HG03378 (cell line): ENCODE results near the gene HOXC10.

ENCODE experiments used
- ATAC-seq: cut with Tn5 transposase; IDR thresholded peaks from one replicate; pipeline ENCODE4 v1.9.1; 2021; ENCODE audit warnings: mild to moderate bottlenecking, moderate library complexity; ENCODE audit not compliant: unreplicated experiment

Gene HOXC10

DNA sequence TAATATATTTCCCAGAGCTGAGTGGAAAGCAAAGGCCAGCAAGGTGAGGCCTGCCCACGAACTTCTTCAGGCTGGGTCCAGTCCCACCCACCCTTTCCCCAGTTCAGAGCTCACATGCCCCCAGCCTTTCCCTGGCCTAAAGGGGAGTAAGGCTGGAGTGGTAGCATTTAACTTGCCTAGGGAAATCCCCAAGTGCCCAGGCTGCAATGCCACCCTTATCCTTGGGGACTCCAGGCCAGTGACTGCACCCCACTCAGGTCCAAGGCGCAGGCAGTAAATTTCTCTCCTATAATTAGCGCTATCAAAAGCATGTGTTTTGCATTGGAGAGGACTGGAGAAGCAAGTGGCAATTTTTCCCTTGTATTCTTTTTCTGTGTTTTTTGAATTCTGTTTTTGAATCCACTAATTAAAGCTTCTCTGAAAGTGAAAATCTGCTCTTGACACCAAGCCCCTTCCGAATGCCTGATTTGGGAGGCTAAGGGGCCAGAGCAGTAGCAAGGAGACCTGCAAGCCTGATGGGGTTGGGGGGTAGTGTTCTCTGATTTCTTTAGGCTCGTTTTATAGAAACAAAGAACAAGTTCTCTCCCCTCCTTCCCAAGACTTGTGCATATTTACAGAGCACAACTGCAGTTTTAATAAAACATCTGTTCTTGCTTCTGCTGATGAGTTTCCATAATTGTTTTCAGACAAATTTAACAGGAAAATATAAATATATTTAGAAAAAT is 39.8 kb downstream of the HOXC10 start:
- no peak for ATAC-seq

DNA sequence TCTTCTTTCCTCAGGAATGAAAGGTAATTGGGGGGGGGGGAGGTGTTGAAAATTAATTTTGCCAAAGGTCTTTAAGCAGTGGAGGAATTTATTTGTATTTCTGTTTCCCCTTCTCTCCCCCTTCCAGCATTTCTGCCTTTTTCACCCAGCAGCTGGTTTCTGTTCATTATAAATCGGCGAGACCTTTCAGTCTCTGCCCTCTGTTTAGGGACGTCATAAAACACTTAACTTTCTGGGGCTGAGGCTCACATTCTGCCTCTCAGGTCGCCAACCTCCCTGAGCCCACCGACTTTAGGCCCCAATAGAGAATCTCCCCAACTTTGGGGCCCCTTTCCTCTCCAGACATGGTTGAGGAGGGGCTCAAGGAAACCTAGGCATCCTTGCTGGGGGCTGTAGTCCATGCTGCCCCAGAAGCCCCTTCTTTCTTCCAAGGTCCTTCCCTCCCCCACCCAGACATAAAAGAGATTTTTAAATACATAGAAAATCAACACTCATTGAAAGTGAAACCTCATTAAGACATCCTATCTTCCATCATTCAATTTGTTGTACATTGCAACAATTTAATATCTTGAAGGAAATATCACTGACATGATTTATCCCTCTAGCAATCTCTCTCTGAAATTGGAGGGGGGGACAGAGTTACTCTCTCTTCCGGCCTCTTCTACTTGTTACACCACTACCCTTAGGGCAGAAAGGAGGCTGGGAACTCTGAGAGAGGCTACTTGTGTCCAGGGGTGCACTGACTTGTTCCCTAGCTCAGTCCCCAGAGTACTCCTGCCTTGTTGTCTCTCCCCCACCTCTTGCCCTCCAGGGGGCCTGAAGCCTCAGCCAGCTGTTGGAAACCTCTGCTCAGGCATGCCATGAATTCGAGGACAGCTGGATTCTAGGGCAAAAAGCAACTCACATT is 40.8 kb downstream of the HOXC10 start:
- ATAC-seq, result no peak

DNA sequence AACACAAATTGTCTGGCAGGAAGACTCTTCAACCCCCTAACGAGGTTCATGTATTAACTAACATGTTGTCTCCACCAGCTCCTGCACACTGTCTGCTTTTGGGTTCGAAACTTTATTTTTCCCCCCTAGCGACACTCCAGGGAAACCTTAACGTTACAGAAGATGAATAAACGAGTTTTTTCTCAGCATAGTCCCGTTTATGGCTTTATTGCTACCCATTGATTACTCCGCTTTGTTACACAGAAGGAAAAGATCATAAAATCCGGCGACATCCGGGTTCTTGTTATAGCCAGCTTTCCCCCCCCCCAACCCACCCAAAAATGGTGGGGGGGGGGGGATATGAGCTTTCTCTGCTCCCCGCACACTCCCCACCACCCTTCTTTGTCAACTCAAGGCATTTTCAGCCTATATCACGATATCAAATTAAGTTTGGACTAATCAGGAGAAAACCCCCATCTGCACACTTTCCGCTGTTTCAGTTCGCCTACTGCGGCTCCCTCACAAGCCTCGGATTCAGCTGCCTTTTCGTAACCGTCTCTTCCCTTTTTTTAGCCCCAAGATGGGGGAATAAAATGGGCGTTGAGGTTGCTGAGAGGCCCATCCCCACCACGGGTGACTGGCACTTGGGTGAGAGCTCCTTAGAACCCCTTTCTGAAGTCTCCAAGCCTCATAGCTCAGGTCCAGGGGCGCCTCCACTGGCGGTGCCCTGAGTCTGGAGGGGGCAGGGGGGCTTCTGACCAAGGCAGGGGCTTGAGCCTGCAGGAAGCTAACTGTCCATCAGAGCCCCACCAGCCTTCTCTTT is 41.9 kb downstream of the HOXC10 start:
- ATAC-seq, result no peak

DNA sequence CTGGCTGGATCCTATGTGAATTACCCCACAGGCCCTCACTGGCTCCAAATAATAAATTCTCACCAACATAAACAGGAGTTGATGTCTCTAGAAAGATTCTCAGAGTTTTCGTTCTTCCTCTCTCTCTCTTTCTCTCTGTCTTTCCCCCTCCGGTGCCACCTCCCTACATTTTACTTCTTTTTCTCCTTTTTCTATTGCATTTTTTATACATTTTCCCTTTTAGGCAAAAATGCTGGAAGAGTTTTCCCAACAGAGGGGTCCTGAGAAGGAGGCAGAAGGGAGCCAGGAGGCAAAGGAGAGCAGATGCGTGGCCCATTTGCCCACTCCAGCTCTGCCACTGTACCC is 42.5 kb downstream of the HOXC10 start:
- no peak for ATAC-seq

DNA sequence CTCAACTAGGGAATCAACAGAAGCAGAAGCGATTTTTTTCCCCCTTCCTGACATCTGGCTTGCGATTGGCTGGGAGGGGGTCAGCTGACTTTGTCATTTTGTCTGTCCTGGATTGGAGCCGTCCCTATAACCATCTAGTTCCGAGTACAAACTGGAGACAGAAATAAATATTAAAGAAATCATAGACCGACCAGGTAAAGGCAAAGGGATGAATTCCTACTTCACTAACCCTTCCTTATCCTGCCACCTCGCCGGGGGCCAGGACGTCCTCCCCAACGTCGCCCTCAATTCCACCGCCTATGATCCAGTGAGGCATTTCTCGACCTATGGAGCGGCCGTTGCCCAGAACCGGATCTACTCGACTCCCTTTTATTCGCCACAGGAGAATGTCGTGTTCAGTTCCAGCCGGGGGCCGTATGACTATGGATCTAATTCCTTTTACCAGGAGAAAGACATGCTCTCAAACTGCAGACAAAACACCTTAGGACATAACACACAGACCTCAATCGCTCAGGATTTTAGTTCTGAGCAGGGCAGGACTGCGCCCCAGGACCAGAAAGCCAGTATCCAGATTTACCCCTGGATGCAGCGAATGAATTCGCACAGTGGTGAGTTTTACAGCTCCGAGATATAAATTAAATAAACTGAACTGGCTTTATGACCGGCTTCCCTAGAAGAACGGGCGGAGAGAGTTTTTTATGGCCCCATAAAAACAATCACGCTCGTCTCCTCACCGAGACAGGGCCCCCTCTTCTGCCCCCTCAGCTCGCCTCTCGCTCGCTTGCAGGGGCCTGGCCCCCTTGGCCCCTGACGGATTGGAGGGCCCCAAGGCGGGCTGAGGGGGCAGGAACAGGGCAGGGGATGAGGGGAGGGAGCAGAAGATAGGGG is 43.6 kb downstream of the HOXC10 start, which contains the start of gene HOXC6:
Gene HOXC6, plus strand, starts transcription at position 127 of the 888 bp plus-strand sequence. Its CDS starts 82 bp downstream, at position 209.
- no peak for ATAC-seq

DNA sequence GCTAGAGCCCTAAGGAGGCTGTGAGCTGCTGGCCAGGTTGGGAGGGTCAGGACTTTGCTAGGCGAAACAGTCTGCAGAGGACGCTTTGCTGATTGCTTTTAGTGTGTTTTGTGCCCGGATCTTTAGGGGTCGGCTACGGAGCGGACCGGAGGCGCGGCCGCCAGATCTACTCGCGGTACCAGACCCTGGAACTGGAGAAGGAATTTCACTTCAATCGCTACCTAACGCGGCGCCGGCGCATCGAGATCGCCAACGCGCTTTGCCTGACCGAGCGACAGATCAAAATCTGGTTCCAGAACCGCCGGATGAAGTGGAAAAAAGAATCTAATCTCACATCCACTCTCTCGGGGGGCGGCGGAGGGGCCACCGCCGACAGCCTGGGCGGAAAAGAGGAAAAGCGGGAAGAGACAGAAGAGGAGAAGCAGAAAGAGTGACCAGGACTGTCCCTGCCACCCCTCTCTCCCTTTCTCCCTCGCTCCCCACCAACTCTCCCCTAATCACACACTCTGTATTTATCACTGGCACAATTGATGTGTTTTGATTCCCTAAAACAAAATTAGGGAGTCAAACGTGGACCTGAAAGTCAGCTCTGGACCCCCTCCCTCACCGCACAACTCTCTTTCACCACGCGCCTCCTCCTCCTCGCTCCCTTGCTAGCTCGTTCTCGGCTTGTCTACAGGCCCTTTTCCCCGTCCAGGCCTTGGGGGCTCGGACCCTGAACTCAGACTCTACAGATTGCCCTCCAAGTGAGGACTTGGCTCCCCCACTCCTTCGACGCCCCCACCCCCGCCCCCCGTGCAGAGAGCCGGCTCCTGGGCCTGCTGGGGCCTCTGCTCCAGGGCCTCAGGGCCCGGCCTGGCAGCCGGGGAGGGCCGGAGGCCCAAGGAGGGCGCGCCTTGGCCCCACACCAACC is 44.8 kb downstream of the HOXC10 start:
- ATAC-seq, result no peak

DNA sequence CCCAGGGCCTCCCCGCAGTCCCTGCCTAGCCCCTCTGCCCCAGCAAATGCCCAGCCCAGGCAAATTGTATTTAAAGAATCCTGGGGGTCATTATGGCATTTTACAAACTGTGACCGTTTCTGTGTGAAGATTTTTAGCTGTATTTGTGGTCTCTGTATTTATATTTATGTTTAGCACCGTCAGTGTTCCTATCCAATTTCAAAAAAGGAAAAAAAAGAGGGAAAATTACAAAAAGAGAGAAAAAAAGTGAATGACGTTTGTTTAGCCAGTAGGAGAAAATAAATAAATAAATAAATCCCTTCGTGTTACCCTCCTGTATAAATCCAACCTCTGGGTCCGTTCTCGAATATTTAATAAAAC is 45.5 kb downstream of the HOXC10 start:
- no peak for ATAC-seq

DNA sequence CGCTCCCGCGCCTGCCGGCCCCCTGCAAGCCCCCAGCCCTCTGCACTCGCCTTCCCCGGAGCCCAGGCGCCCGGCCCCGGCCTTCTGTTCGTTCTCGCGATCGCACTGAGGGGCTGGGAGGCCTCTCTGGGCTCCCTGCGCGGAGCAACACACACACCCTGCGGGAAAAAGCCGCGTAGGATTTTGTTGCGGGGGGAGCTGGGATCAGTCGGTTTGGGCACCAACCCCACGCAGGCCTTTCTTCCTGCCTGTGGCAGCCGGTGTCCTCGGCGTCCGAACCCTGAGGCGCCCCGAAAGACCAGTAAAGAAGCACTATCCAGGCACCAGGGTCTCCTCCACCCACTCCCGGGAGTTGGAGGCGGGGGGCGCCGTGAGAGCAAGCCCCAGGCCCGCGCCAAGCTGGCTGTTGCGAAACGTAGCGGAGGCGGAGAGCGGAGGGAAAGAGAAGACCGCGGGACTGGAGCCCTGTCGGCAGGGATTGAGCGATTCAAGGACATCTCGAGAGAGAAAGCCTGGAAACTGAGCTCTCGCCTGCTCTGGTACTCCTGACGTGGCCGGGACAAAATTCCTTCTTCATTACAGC is 46.0 kb downstream of the HOXC10 start:
- no peak for ATAC-seq

DNA sequence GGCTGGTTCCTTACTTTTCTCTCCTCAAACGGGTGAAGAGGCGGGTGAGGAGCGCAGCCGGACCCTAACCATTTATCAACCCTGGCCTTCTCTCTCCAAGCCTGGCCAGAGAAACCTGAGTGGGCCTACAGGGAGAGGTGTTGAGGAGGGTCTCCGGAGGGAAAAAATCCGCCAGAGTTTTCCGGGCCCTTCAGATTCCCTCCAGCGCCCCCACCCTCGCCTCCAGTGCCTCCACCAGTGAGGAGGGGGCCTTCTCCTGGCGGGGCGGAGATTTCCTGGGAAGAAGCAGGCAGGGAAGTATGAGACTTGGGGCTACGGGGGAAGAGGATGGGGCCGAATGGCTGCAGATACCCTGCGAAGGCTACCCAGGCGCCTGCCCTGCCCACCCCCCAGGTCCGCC is 46.5 kb downstream of the HOXC10 start:
- ATAC-seq, result no peak

DNA sequence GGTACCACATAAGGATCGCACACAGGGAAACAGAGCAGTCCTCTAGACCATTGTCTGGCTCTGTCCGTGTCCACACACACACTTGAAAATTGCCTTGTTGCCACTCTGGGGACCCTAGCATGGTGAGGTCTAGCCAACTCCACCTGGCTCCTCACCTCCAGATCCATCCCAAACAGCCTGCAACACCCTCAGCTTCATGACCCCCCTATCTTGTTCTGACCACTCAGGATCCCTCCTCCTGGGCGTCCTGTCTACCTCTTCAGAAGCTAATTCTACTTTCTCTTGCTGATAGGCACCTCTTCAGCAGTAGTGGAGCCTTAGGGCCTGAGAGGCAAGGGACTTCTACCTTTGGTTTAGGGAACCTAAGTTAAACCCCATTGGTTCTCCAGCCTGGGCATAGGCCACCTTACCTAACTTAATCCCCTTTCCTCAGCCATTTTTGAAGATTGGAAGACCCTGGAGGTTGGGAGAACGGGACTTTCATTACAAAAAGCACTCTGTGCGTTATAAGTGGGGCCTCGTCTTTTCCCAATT is 47.2 kb downstream of the HOXC10 start:
- no peak for ATAC-seq

DNA sequence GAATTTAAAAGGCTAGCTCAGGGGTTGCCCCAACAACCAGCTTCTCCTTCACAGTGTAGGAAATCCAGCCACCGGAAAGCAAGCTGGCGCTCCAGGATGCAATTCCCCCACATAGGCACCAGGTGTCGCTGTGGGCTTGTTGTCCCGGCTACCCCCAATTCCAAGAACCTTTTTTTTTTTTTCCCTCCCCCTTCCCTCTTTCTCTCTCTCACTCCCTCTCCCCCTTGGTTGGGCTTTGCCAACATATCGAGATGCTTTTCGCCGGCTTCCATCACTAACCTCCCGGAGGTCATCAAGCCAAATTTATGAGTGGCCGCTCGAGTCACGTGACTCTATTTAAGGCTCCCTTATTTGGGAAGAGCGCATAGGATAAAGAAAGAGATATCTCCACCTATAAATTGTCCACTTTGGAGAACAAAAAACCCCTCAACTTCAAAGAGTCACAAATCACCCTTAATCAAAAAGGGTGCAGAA is 47.7 kb downstream of the HOXC10 start, which contains the start of gene HOXC5:
Gene HOXC5, plus strand, starts transcription at position 424 of the 474 bp plus-strand sequence. CDS start 73 bp downstream, outside the sequence.
- ATAC-seq, result no peak

DNA sequence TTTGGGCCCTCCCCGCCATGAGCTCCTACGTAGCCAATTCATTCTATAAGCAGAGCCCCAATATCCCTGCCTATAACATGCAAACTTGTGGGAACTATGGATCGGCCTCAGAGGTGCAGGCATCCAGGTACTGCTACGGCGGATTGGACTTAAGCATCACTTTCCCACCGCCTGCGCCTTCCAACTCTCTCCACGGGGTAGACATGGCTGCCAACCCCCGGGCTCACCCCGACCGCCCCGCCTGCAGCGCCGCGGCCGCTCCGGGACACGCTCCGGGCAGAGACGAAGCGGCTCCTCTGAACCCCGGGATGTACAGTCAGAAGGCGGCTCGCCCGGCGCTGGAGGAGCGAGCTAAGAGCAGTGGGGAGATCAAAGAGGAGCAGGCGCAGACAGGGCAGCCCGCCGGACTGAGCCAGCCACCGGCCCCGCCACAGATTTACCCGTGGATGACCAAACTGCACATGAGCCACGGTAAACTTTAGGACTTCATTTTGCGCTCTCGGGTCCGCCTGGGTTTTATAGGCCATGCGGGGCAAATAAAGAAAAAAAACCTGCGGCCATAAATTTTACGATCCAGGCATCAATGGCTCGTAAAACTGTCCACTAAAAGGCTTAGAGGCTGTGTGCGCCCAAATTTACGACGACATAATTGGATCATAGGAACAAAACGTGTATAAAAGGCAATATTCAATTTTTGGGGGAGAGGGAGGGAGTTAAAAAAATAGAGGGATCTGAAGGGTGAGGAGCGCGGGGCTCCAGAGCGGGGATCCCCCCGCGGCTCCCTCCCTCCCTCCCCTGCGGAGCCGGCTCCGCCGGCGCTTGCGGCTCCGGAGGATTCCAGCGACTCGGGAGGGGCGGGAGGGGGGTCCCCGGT is 48.4 kb downstream of the HOXC10 start:
- ATAC-seq, result no peak

DNA sequence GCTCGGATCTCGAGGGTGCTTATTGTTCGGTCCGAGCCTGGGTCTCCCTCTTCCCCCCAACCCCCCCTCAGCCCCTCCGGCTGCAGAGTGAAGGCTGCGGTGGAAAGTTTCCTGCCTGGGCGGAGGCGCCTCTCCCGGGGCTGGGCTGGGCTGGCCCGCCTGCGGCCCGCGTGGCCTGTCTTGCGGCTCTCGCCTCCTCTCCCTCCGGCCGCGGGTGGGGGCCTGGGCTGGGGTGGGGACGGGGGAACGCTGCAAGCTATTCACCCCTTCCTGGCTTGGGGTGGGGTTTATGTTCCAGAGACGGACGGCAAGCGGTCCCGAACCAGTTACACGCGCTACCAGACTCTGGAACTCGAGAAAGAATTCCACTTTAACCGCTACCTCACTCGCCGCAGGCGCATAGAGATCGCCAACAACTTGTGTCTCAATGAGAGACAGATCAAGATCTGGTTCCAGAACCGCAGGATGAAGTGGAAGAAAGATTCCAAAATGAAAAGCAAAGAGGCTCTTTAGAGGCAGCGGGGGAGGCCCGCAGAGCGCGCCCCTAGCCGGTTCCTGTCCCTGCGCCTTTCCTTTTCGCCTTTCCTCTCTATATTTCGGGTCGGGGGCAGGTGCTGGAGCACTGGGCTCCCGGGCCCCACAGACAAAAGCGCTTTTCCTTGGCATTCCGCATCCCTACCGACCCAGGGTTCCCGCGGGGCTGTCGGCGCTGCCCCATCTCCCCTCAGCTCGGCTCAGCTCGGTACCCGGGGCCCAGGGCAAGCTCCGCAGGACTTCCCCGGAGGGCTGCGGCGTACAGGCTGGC is 49.2 kb downstream of the HOXC10 start:
- no peak for ATAC-seq

DNA sequence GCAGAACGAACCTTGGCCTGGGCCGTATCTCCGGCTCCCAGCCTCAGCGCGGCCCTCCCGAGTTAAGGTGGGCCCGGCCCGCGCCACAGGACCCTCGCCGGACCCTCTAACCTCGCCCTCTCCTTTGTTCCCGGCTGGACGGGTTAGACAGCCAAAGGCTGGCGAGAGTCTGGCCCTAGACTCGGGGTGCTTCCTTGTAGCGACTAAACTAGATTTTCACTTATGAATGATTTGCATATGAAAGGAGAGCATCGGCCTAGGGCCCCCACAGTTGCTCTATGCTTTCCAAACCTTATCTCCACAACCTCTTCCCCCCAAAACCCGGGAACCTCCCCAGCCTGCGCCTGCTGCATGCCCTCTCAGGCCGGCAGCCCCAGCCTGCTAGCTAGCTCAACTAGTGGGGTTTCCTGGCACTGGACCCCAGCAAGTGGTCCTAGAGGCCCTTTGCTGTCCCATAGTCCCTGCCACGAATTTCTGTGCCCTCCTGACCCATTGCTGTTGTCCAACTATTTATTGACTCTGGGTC is 49.9 kb downstream of the HOXC10 start:
- no peak for ATAC-seq

DNA sequence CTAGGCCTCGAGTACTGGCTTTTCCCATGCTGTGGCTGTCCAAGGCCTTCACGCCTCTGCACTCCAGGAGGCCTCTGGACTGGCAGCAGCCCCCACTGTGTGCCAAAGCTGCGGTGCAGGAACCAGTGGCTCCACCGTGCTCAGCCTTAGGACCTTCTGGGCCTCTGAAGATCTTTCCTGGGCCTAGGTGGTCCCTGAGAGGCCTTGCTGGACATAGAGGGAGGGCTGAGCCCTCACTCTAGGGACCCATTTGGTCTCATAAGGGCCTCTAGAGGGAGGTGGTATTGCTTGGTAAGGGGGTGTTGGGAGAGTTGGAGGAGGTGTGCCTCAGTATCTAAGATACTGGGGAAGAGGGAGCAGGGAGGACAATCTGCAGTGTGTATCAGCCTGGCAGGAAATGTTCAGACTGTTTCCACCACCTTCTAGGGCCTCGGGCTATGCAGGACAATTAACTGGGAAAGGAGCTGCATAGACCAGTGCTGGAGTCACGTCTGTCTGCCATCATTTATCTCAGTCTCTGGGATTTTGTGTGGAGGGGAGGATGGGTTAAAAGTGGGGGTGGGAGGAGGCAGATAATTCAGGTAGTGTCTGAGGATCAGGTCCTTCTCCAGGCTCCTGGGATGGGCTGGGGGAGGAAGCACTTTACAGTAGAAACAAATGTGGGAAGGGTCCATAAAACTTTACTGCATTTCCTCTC is 50.8 kb downstream of the HOXC10 start:
- ATAC-seq, result no peak
